Measurements from ENCODE around the gene MARVELD2. TPM values are rescaled to one million over a fixed set of nuclear protein-coding genes. Genes with fewer than 3 reads are reported as not detected.
"Not testable (repeated sequence)": the region's sequence is repeated elsewhere in the genome, so short reads cannot be mapped to it uniquely, and the experiment has no call there.

The MARVELD2 gene
- total RNA-seq, 4 donors from 2014 or later, result 0.26 to 7.4 (median 0.70) TPM; not detected in 1

- intact Hi-C loops (cut with DNase I; ENCODE audit: low total_unique reads), result no loop called here
- DNase-seq, result no peak
- H3K36me3 ChIP-seq, result no peaks in the 10 kb centered on the region
- no peak for TF ChIP-seq POLR2A (IDR thresholded peaks at IDR 0.05)
- TF ChIP-seq, protein P1, sequence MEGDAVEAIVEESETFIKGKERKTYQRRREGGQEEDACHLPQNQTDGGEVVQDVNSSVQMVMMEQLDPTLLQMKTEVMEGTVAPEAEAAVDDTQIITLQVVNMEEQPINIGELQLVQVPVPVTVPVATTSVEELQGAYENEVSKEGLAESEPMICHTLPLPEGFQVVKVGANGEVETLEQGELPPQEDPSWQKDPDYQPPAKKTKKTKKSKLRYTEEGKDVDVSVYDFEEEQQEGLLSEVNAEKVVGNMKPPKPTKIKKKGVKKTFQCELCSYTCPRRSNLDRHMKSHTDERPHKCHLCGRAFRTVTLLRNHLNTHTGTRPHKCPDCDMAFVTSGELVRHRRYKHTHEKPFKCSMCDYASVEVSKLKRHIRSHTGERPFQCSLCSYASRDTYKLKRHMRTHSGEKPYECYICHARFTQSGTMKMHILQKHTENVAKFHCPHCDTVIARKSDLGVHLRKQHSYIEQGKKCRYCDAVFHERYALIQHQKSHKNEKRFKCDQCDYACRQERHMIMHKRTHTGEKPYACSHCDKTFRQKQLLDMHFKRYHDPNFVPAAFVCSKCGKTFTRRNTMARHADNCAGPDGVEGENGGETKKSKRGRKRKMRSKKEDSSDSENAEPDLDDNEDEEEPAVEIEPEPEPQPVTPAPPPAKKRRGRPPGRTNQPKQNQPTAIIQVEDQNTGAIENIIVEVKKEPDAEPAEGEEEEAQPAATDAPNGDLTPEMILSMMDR (IDR thresholded peaks at IDR 0.05), result no peak
- H3K4me1 ChIP-seq, result no peaks in the 10 kb centered on the region
- no peak overlapping the region for H3K4me3 ChIP-seq
- no peaks in the 10 kb centered on the region for H3K27me3 ChIP-seq
- no peak overlapping the region for H3K27ac ChIP-seq
- H3K9me3 ChIP-seq, result no peaks in the 10 kb centered on the region
These were observed 29.3 kb downstream of the MARVELD2 start for GRCh38 chr5:69444127-69444754.

DNA sequence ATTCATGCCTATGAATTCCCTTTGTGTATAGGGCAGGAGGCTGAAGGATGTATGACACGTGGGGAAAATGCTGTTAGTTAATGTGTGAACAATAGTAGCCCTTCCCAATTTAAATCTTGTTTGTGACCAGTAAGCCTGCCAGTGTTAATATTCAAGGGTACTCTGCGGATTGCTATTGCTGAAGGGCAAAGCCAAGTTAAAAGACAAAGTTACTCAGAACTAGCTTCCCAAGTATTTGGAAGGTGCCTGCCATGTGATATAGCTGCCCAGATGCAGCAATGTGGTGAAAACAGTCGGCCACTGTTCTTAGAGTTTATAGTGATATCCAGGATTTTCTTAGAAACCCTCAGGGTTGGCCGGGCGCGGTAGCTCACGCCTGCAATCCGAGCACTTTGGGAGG, 34.6 kb downstream of the MARVELD2 start:
- TF ChIP-seq, protein P1 (IDR thresholded peaks at IDR 0.05), result no peak
- TF ChIP-seq POLR2A (IDR thresholded peaks at IDR 0.05), result no peak
- Histone ChIP-seq H3K4me1 (no peaks in the 10 kb centered on the region), H3K4me3 (no peak overlapping the region), H3K27ac (no peak overlapping the region), H3K36me3 (no peaks in the 10 kb centered on the region), H3K27me3 (no peaks in the 10 kb centered on the region), H3K9me3 (no peaks in the 10 kb centered on the region)
- intact Hi-C loops (cut with DNase I; ENCODE audit: low total_unique reads), result no loop called here
- DNase-seq, result no peak

- Histone ChIP-seq H3K36me3 (no peaks in the 10 kb centered on the region), H3K27me3 (no peaks in the 10 kb centered on the region), H3K4me1 (no peaks in the 10 kb centered on the region), H3K27ac (no peak overlapping the region), H3K4me3 (no peak overlapping the region), H3K9me3 (no peaks in the 10 kb centered on the region)
- no peak for TF ChIP-seq POLR2A (IDR thresholded peaks at IDR 0.05)
- TF ChIP-seq, protein P1 (IDR thresholded peaks at IDR 0.05), result no peak
- no peak for DNase-seq
- intact Hi-C loops (cut with DNase I; ENCODE audit: low total_unique reads), result no loop called here
These were observed 35.2 kb downstream of the MARVELD2 start for GRCh38 chr5:69450116-69450515.

GRCh38 chr5:69450527-69450926, 35.6 kb downstream of the MARVELD2 start:
- H3K27me3 ChIP-seq; H3K4me3 ChIP-seq; H3K27ac ChIP-seq; H3K4me1 ChIP-seq; H3K9me3 ChIP-seq; intact Hi-C loops (cut with DNase I; ENCODE audit: low total_unique reads); DNase-seq; H3K36me3 ChIP-seq: not testable (repeated sequence)

DNA sequence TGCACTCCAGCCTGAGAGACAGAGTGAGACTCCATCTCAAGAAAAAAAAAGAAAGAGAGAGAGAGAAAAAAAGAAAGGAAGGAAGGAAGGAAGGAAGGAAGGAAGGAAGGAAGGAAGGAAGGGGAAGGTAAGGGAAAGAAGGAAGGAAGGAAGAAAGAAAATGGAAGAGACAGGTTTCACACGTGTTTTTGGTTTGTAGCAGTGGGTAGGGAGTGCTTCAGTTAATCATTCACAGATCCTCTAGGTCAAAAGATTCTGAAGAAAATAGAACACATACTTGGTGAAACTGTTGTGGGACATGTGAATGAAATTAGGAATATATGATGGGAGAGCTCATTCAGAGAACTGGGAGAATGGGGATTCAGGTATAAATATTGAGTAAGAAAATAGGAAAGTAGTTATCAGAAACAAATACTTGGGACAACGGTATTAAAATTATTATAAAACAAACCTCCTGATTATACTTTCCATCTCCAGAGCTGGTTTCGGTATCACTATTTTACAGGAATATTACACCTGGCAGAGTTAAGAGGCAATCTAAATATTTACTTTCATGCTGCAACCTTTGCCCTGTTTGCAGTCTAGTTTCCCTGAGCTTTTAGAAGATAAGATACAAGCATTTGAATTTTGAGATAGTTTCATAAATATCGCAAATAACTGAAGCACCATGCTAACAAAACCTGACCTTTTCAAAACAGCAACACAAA, 37.2 kb downstream of the MARVELD2 start:
- Histone ChIP-seq H3K27me3 (no peaks in the 10 kb centered on the region), H3K4me1 (no peaks in the 10 kb centered on the region), H3K9me3 (no peaks in the 10 kb centered on the region), H3K36me3 (no peaks in the 10 kb centered on the region), H3K4me3 (no peak overlapping the region), H3K27ac (no peak overlapping the region)
- DNase-seq, result no peak
- intact Hi-C loops (cut with DNase I; ENCODE audit: low total_unique reads), result no loop called here
- no peak for TF ChIP-seq POLR2A (IDR thresholded peaks at IDR 0.05)
- TF ChIP-seq, protein P1 (IDR thresholded peaks at IDR 0.05), result no peak

DNA sequence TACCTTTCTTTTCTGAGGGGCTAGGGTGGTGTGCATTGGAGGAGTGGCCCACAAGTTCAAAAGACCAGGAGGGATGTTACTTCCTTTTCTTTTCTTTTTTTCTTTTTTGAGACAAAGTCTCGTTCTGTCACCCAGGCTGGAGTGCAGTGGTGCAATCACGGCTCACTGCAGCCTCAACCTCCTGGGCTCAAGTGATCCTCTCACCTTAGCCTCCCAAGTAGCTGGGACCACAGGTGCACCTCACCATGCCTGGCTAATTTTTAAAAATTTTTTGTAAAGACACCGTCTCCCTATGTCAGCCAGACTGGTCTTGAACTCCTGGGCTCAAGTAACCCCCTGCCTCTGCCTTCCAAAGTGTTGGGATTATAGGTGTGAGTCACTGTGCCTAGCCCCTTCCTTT, 38.6 kb downstream of the MARVELD2 start:
- H3K4me1 ChIP-seq; H3K9me3 ChIP-seq; DNase-seq; H3K36me3 ChIP-seq; H3K27ac ChIP-seq; intact Hi-C loops (cut with DNase I; ENCODE audit: low total_unique reads); H3K4me3 ChIP-seq; H3K27me3 ChIP-seq: not testable (repeated sequence)

Data from uterus (tissue), 4 donors.